Fibroblast of skin of right biceps (primary cell): ENCODE data around the gene BMP7.

Source experiments
- DNase-seq: peaks from one replicate; pipeline ENCODE4 v3.0.0-alpha.2; 2013

The BMP7 gene

DNA sequence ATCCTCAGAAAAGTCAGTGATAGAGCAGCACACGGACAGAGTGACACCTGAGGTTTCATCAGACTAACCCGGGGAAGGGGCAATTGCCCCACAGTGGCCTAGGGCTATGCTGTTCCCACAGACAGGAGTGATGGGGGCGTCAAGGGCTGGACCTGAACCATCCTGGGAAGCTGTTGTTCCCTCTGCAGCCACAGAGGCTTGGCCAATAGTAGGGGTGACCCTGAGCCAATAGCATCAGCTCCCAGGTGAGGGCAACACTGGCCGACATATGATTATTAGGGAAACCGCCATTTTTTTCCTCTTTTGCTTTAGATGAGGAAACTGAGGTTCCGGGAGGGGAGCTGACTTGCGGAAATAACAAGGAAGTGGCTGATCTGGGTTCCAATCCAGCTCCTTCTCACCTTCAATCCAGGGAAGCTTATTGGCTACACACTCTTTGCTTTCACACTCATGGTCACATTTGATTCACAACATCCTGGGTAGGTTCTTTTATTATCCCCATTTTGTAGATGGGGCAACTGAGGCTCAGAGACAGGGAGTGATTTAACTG is 126.0 kb downstream of the BMP7 start:
- no peak for DNase-seq

DNA sequence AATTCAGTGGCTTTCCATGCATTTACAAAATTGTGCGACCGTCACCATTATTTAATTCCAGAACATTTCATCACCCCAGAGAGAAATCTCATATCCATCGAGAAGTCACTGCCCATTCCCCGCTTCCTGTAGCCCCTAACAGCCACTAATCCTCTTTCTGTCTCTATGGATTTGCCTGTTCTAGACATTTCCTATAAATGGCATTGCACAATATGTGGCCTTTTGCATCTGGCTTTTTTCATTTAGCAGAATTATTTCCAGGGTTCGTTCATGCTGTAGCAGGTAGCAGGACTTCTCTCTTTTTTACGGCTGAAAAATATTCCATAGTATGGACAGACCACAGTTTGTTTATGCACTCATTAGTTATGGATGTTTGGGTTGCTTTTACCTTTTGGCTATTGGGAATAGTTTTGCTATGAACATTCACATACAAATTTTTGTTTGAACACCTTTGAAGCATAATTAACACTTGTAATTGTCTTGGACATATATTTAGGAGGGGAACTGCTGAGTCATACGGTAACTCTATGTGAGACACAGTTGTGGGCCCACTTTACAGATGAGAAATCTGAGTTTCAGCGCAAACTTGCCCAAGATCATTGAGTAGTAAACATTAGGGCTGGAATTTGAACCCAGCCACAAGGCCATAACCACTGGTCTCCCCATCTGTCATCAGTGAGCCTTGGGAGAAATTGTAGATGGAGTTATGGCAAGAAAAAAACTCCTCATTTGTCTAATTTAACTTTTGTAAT is 126.9 kb downstream of the BMP7 start:
- no peak for DNase-seq

GRCh38 chr20:57138198-57138995 is 128.0 kb downstream of the BMP7 start:
- DNase-seq = no peak

GRCh38 chr20:57137676-57138075 is 128.8 kb downstream of the BMP7 start:
- no peak for DNase-seq

GRCh38 chr20:57136734-57137133 is 129.7 kb downstream of the BMP7 start:
- DNase-seq = no peak

DNA sequence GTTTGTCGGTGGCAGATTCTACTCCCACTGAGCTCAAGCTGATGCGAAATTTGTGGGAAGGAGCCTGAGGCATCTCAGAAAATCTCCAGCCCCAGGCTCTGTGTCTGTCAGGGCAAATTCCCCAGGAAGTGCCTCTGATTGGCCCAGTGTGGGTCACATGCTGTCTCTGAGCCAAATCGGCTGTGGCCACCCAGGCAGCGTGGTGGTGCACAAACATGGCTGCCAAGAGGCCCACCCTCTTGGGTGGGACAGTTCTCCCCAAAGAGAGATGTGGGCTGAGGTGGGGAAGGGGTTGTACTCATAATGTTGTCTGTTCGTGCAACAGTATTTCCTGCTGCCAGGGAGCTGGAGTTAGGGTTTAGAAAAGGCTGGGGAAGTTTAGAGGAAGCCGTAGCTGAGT is 130.6 kb downstream of the BMP7 start:
- no peak for DNase-seq

- no peak for DNase-seq
These were observed 131.6 kb downstream of the BMP7 start for GRCh38 chr20:57134804-57135203.

DNA sequence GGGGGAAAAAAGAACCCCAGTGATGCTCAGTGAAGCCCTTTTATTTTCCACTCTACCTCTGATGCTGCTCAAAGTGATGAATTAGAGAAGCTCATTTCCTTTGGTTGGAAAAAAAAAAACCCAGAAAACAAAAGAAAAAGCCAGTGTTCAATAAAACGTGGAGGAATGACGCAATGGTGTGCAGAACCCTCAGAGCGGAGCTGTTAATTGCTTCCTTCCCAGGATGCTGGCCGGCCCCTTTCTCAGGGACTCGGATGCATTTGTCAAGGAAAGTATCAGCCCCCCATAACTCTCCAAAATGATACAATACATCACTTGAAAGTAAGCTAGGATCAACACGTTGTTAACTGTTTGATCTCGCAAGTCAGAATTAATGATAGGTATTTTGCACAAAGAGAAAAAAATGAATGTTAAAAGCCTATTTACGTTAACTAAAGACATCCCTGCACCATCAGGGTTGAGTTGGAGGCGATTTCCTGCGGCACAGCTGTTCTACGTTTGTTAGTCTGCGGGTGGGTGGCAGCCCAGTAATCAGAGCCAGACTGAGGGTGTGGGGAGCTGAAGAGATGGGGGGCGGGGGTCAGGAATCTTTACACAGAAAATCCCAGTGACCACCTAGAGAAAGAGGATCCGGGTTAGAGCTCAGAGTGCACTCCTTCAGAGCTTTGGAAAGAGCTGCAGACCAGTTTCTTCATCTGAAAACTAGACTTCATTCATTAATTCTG is 132.4 kb downstream of the BMP7 start:
- DNase-seq = peak; percentile 46

- no peak for DNase-seq
These were observed 134.6 kb downstream of the BMP7 start for GRCh38 chr20:57131601-57132391.

GRCh38 chr20:57131077-57131476 is 135.4 kb downstream of the BMP7 start:
- no peak for DNase-seq

DNA sequence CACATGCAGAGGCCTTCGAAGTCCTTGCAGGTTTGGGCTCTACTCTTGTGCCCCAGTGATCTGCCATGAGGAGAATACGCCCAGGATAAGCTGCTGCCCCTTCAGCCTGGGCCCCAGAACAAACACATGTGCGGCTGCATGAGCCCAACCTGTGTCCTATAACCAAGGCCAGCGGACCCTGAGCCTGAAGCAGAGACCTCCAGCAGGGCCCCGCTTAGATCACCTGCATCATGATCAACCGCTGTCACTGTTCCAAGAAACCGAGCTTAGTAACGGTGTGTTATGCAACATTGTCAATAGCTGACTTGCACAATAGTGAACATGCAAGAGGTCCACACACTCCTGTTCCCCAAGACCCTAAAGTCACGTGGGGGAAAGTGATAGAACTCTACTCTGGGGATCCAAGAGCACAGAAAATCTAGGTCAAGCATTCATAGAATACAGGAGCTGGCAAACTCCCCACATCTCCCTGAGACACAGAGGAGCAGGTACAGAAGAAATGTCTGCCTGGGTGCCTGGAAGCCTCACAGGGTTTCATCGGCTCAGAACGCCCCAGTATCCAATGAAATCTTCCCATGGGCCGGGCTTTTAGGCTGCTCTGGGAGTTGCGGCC is 136.2 kb downstream of the BMP7 start:
- no peak for DNase-seq

DNA sequence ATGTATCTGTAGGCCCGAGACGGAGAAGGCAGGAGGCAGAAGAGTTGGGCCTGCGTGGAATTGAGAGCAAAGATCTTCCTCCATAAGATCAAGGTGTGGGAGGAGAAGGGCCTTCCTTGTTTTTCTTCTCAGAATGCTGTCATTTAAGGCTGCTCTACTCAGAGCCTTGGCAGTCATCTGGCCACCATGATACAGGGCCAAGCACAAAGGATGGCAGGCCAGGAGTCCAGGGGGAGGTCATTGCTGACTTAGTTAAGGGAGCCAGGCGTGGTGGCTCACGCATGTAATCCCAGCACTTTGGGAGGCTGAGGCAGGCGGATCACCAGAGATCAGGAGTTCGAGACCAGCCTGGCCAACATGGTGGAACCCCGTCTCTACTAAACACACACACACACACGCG is 137.1 kb downstream of the BMP7 start:
- no peak for DNase-seq

DNA sequence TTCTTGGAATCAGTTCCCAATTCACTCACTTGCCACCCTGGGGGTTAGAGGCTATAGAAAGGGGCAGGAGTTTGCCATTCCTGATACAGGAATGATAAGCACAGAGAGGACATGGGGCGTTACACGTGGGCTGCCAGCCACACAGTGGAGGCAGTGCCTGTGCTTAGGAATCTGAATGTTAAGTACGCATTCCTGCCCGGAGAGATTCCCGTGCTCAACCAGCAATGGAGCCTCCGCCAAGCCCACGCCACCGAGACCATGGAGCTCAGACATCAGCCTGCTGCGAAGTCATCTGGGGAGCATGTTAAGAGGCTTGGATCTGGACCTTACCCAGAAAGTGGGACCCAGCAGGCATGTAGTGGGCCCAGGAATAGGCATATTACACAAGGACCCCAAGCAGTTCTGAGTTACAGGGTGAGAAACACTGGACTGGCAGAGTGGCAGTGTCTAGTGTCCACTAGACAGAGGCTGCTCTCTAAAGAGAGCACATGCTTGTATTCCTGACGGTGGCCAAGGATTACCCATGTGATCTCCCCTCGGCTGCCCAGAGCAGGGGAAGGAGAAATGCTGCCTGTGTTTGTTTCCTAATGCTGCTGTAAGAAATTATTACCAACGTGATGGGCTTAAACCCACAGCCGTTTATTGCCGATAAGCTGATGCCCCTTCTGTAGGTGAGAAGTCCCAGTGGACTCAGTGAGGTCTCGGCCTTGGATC is 138.2 kb downstream of the BMP7 start:
- no peak for DNase-seq

- no peak for DNase-seq
These were observed 139.9 kb downstream of the BMP7 start for GRCh38 chr20:57126481-57127092.

GRCh38 chr20:57124800-57125517 is 141.5 kb downstream of the BMP7 start:
- DNase-seq = no peak

GRCh38 chr20:57124366-57124765 is 142.1 kb downstream of the BMP7 start:
- no peak for DNase-seq

GRCh38 chr20:57123504-57123903 is 142.9 kb downstream of the BMP7 start:
- DNase-seq = no peak

DNA sequence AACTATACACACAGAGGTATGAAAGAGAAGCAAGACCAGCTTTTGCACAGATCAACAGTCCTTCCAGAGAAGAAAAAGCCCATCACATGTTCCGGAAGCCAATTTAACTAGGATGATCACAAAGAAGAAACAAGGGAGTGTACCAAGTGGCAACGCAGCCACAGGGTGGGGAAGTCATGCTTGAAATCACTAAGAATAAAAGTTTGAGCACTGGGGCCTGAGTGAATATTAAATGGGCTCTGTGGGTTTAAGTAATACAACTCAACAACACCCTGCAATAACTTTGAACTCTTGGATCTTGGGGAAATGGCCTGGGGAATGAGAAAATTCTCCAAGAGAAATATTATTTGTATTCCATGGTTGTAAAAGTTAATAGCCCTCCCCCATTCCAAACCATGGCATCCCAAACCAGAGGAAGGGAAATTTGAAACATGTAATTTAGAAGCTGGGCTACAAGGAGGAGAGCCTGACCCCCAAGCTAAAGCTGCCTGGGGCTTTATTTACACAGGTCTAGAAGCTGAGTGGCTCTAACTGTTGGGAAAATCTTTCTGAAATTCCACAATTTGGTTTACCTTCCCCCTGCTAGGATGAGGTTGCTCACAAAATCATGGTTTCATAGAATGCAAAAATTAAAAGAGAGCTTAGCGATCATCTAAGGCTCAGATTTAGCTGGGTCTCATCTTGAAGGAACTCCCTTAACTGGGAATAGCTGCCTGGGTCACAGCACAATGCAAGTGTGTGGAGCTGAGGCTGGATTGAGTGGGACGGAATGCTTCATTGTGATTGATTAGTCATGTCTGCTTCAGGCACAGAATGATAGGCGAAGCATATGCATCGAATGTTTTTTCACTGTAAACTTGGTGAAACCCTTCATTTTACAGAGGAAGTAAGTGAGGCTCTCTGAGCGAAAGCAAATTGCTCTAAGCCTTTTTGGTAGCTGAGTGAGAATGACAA is 143.6 kb downstream of the BMP7 start:
- no peak for DNase-seq

GRCh38 chr20:57118964-57119363 is 147.5 kb downstream of the BMP7 start:
- DNase-seq = no peak
